ENCODE results near the gene KCNK18.
"Not testable (repeated sequence)": the region's sequence is repeated elsewhere in the genome, so short reads cannot be mapped to it uniquely, and the experiment has no call there.

The KCNK18 gene

GRCh38 chr10:117184296-117184695 lies 13.0 kb upstream of the KCNK18 start:
- in situ Hi-C loops (cut with MboI; ENCODE audit: low sequenced_read_pairs, unreplicated experiment): no loop called here
- no peak for TF ChIP-seq CTCF (IDR thresholded peaks at IDR 0.05; ENCODE audit: borderline replicate concordance, control extremely low read depth, extremely low read depth, insufficient read depth, missing control alignments)
- no peak for DNase-seq (ENCODE audit: low spot score)

DNA sequence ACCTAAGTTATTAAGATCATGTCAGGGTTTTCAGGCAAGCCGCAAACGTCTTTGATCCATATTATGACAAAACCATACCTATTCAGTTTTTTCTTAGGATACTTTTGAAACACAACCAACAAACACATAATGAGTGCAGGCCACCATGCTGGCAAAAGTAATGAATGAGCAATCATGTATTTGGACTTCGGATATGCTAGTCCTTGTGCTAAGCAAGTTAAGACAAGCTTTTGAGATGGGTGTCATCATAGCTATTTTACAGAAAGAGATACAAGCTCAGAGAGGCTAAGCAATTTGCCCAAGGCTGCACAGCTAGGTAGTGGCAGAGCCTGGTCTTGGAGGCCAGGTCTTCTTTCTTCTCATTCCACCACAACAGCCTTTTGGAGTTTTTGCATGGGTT lies 12.5 kb upstream of the KCNK18 start:
- TF ChIP-seq CTCF (IDR thresholded peaks at IDR 0.05; ENCODE audit: borderline replicate concordance, control extremely low read depth, extremely low read depth, insufficient read depth, missing control alignments): no peak
- in situ Hi-C loops (cut with MboI; ENCODE audit: low sequenced_read_pairs, unreplicated experiment): no loop called here
- no peak for DNase-seq (ENCODE audit: low spot score)

DNA sequence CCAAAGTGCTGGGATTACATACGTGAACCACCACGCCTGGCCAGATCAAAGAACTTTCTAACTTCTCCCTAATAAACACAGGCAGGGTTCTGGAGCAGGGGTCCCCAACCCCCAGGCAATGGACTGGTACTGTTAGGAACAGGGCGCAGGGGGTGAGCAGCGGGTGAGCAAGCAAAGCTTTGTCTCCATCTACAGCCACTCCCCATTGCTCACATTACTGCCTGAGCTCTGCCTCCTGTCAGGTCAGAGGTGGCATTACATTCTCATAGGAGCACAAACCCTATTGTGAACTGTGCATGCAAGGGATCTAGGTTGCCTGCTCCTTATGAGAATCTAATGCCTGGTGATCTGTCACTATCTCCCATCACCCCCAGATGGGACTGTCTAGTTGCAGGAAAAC lies 11.5 kb upstream of the KCNK18 start:
- DNase-seq (ENCODE audit: low spot score); in situ Hi-C loops (cut with MboI; ENCODE audit: low sequenced_read_pairs, unreplicated experiment): not testable (repeated sequence)

- DNase-seq (ENCODE audit: low spot score): no peak
- in situ Hi-C loops (cut with MboI; ENCODE audit: low sequenced_read_pairs, unreplicated experiment): no loop called here
- TF ChIP-seq CTCF (IDR thresholded peaks at IDR 0.05; ENCODE audit: borderline replicate concordance, control extremely low read depth, extremely low read depth, insufficient read depth, missing control alignments): no peak
These were observed 10.3 kb upstream of the KCNK18 start for GRCh38 chr10:117186832-117187615.

DNA sequence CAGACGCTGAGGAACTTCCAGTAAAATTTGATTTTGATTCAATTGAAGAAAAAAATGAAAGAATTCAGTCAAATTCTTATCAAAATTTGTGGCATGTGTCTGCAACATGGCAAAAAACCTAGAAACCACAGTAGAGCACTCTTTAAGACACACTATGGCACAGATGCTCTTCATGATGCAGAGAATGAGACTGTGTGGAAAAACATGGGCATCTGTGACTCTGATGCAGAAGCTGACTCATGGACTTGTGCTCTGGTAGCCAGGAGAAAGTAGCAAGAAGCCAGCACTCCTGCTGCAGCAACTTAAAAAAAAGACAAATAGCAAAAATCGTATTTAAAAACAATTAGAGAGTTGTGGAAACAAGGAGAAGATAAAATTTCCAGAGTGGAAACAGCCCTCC lies 8.9 kb upstream of the KCNK18 start:
- in situ Hi-C loops (cut with MboI; ENCODE audit: low sequenced_read_pairs, unreplicated experiment): no loop called here
- TF ChIP-seq CTCF (IDR thresholded peaks at IDR 0.05; ENCODE audit: borderline replicate concordance, control extremely low read depth, extremely low read depth, insufficient read depth, missing control alignments): no peak
- no peak for DNase-seq (ENCODE audit: low spot score)

GRCh38 chr10:117189557-117189956 lies 7.7 kb upstream of the KCNK18 start:
- in situ Hi-C loops (cut with MboI; ENCODE audit: low sequenced_read_pairs, unreplicated experiment): no loop called here
- TF ChIP-seq CTCF (IDR thresholded peaks at IDR 0.05; ENCODE audit: borderline replicate concordance, control extremely low read depth, extremely low read depth, insufficient read depth, missing control alignments): no peak
- DNase-seq (ENCODE audit: low spot score): no peak

DNA sequence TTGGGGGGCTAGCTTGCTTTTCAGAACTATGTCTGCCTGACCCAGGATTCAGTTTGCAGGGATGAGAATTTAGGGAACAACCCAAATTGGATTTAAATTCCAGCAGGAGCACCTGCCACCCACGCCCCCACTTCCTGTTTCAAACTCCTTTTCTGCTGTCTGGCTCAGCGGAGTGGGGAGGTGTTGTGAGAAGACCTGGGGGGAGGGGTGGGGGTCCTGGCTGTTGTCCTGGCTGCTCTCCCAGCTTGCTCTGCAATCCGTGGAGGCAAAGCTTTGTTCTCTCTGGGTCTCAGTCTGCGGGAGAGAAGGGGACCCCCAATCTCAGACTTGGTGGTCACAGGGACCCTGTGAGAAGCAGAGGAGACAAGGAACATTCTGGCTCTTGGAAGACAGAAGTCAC lies 799 bp downstream of the KCNK18 start:
- in situ Hi-C loops (cut with MboI; ENCODE audit: low sequenced_read_pairs, unreplicated experiment): no loop called here
- TF ChIP-seq CTCF (IDR thresholded peaks at IDR 0.05; ENCODE audit: borderline replicate concordance, control extremely low read depth, extremely low read depth, insufficient read depth, missing control alignments): no peak
- no peak for DNase-seq (ENCODE audit: low spot score)

Measured in GM13976 (cell line).